Activated T-helper 9 cell treated with anti-CD3 and anti-CD28 coated beads, Interleukin-2, amount 50 U/mL, for 16 hours (primary cell): Measurements from ENCODE around the gene ZNF787.
"Not testable (repeated sequence)": the region's sequence is repeated elsewhere in the genome, so short reads cannot be mapped to it uniquely, and the experiment has no call there.

Source experiments
- DNase-seq: peaks from one replicate; pipeline ENCODE4 v3.0.0-alpha.2; 2020; ENCODE audit warnings: low read depth

ZNF787 gene

GRCh38 chr19:56121180-56122167, at the start of gene ZNF787:
Gene ZNF787 (minus strand): TSS chr19:56121295. CDS start chr19:56103217, 18,078 bp downstream.
- DNase-seq: peak; percentile 97

- DNase-seq: no peak
Observed at GRCh38 chr19:56170261-56170660, 49.2 kb upstream of the ZNF787 start.

GRCh38 chr19:56167064-56167578, 46.0 kb upstream of the ZNF787 start:
- DNase-seq: no peak

- no peak for DNase-seq
Observed at GRCh38 chr19:56163097-56163496, 42.0 kb upstream of the ZNF787 start.

GRCh38 chr19:56162258-56162657, 41.2 kb upstream of the ZNF787 start:
- no peak for DNase-seq

GRCh38 chr19:56161534-56161933, 40.4 kb upstream of the ZNF787 start:
- no peak for DNase-seq

GRCh38 chr19:56159622-56160271, 38.7 kb upstream of the ZNF787 start:
- DNase-seq: no peak

- no peak for DNase-seq
Observed at GRCh38 chr19:56159009-56159559, 38.0 kb upstream of the ZNF787 start.

- no peak for DNase-seq
Observed at GRCh38 chr19:56158170-56158757, 37.2 kb upstream of the ZNF787 start.

- DNase-seq: no peak
Observed at GRCh38 chr19:56156768-56157167, 35.7 kb upstream of the ZNF787 start.

GRCh38 chr19:56155124-56155687, 34.1 kb upstream of the ZNF787 start:
- no peak for DNase-seq

GRCh38 chr19:56153507-56153906, 32.4 kb upstream of the ZNF787 start:
- DNase-seq: no peak

GRCh38 chr19:56152644-56153043, 31.5 kb upstream of the ZNF787 start:
- DNase-seq: no peak

- no peak for DNase-seq
Observed at GRCh38 chr19:56150358-56150757, 29.3 kb upstream of the ZNF787 start.

GRCh38 chr19:56149656-56150038, 28.6 kb upstream of the ZNF787 start:
- DNase-seq: no peak

- DNase-seq: not testable (repeated sequence)
Observed at GRCh38 chr19:56148955-56149655, 28.0 kb upstream of the ZNF787 start.

- DNase-seq: no peak
Observed at GRCh38 chr19:56148096-56148495, 27.0 kb upstream of the ZNF787 start.

- DNase-seq: no peak
Observed at GRCh38 chr19:56147307-56147706, 26.2 kb upstream of the ZNF787 start.

- DNase-seq: no peak
Observed at GRCh38 chr19:56146904-56147303, 25.8 kb upstream of the ZNF787 start.

- no peak for DNase-seq
Observed at GRCh38 chr19:56145698-56146097, 24.6 kb upstream of the ZNF787 start.

- no peak for DNase-seq
Observed at GRCh38 chr19:56144831-56145230, 23.7 kb upstream of the ZNF787 start.
